CD4-positive, alpha-beta T cell treated with Interleukin-1 beta for 1 hour (primary cell): Measurements from ENCODE around the gene CCIN.
"Not testable (repeated sequence)": the region's sequence is repeated elsewhere in the genome, so short reads cannot be mapped to it uniquely, and the experiment has no call there.

Experiments
- DNase-seq, 2 donors: peaks; one replicate each; pipeline ENCODE4 v3.0.0-alpha.2; 2020 to 2022

The CCIN gene

GRCh38 chr9:36161187-36161586 is 8.0 kb upstream of the CCIN start:
- no peak for DNase-seq

GRCh38 chr9:36162211-36162738 is 6.9 kb upstream of the CCIN start:
- DNase-seq: no peak

GRCh38 chr9:36163049-36163785 is 6.0 kb upstream of the CCIN start:
- no peak for DNase-seq

- DNase-seq: no peak
Observed at GRCh38 chr9:36163786-36164170, 5.4 kb upstream of the CCIN start.

DNA sequence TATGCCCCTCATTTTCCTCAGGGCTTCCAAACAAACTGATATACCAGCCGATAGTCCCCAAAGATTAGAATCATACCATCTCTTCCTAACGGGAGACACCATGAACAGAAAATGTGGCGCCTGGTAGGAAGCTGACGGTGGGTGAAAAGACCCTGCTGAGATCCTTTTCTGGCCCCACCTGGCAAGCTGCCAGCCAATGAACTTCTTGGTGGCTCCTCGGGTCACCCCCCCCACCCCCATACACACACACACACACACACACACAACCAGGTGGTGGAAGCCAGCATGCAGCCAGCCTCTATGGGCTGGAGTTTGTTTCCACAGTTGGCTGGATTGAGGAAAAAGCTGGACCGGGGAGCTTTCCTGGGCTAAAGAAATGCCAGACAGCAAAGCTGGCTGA is 4.8 kb upstream of the CCIN start:
- no peak for DNase-seq

DNA sequence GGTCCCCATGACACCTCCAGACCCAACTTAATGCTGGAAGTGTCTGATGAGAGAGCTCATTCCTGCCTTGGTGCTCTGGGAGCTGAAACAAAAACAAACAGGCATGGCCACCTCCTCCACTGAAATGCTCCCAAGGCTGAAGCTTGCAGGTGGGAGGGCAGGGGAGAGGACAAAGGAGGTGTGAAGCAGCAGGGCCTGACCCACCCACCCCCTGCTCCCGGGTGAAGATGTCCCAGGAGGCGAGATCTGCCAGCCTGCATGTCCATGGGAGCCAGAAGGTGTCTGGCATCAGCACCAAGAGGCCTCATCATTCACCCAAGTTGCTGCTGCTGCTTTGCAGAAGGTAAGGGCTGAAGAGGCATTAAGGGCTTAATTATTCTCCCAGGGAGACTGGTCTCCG is 4.2 kb upstream of the CCIN start:
- no peak for DNase-seq

DNA sequence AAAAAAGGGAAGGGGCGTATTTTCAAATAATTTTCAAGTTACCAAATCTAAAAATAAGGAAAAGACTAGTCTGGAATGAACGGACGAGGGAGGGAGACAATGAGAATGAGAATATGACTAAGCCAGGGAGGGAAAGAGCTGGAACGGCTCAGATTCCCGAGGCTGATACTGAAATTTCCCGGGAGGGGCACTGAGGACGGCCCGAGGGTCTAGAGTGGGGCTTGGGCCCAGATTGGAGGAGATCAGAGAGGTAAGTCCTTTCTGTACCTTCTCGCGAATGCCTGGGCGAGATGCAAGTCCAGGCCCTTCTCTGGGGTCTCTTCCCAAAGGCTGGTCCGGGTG is 3.4 kb upstream of the CCIN start:
- DNase-seq: no peak

- peak; percentile 84 to 85 for DNase-seq
Observed at GRCh38 chr9:36166168-36166927, 2.8 kb upstream of the CCIN start.

DNA sequence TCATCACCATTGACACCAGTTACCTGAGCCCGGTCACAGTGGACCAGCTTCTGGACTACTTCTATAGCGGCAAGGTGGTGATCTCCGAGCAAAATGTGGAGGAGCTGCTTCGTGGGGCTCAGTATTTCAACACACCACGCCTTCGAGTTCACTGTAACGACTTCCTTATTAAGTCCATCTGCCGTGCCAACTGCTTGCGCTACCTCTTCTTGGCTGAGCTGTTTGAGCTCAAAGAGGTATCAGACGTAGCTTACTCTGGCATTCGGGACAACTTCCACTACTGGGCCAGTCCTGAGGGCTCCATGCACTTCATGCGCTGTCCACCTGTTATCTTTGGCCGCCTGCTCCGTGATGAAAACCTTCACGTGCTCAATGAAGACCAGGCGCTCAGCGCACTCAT is 520 bp downstream of the CCIN start:
- no peak for DNase-seq

DNA sequence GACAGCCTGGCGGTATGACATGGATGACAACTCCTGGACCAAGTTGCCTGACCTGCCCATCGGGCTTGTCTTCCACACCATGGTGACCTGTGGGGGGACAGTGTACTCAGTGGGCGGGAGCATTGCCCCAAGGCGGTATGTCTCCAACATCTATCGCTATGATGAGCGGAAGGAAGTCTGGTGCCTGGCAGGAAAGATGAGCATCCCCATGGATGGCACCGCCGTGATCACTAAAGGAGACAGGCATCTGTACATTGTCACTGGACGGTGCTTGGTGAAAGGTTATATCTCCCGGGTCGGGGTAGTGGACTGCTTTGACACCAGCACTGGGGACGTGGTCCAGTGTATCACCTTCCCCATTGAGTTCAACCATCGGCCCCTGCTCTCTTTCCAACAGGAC is 1.3 kb downstream of the CCIN start:
- DNase-seq: no peak

DNA sequence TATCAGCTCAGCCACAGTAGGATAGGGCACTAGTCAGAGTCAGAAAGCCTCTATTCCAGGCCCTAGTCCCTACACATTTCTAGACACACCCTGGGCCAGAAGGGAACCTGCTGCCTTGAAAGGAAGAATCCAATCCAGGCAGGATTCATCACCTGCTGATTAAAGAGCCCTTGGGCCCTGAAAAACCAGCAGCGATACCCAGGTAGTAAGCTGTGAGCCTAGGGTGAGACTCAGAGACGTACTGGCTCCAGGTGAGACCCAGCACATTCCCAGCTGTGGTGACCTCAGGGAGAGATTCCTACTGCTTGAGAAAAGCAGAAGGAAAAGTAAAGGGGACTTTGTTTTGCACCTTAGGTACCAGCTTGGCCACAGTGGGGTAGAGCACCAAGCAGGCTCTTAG is 4.7 kb downstream of the CCIN start:
- no peak for DNase-seq

- no peak for DNase-seq
Observed at GRCh38 chr9:36174271-36174670, 5.1 kb downstream of the CCIN start.

DNA sequence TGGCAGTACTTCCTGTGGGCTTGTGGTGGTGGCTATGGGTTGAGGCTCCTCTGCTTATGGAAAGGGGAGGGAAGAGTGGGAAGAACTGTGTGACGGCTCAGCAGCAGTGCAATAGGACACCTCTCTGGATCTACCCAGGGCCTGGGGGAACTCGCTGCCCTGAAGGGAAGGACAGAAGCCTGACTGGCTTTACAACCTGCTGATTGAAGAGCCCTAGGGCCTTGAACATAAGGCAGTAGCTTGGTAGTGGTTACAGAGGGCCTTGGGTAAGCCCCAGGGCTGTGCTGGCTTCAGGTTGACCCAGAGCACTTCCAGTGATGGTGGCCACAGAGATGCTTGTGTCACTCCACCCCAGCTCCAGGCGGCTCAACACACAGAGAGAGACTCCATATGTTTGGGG is 5.5 kb downstream of the CCIN start:
- DNase-seq: no peak

DNA sequence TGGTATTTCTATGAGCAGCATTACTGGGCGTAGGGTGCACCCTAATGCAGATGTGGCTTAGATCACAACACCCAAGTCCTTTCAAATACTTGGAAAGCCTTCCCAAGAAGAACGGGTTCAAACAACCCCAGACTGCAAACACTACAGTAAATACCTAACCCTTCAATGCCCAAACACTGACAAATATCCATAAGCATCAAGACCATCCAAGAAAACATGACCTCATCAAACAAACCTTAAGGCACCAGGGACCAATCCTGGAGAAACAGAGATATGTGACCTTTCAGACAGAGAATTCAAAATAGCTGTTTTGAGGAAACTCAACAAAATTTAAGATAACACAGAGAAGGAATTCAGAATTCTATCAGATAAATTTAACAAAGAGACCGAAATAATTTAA is 6.0 kb downstream of the CCIN start:
- not testable (repeated sequence) for DNase-seq

GRCh38 chr9:36176496-36176895 is 7.3 kb downstream of the CCIN start:
- DNase-seq: not testable (repeated sequence)

GRCh38 chr9:36177571-36177970 is 8.4 kb downstream of the CCIN start:
- DNase-seq: no peak

GRCh38 chr9:36180243-36180642 is 11.1 kb downstream of the CCIN start:
- DNase-seq: not testable (repeated sequence)

GRCh38 chr9:36187414-36187813 is 18.2 kb downstream of the CCIN start:
- DNase-seq: no peak

DNA sequence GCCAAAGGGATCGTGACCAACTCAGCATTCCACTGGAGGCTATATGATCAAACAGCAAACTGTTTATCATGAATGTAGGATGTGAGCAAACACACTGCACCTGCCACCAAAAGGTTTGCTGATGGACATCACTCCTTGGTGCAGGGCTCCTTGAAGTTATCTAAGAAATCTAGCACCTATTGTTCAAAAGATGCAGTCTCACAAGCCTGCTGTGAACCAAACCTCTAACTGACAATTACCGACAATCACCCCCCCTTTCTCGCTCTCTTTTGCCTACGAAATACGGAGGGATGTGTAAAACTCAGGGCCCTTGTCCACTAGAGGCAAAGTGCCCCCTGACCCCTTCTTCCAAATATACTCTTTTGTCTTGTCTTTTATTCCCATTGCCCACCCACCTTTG is 19.0 kb downstream of the CCIN start:
- no peak for DNase-seq

DNA sequence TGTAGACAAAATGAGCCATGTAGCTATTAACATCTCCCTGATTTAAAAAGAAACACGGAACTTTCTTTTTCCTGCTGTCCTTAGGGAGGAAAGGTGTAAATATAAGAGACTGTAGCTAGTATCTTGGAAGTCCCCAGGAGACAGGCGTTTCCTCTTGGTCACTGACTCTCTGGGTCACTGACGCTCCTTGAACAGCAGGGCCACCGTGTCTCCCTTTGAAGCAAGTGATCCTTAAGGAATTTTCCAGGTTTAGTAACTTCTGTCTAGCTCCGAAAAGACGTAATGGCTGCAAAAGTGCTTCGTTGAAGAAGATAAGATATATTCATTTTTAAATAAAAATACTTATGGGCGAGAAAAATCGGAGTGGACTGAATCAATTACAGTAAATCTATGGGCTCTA is 20.8 kb downstream of the CCIN start:
- DNase-seq: no peak

- DNase-seq: peak; percentile 96
Observed at GRCh38 chr9:36190388-36191289, 21.5 kb downstream of the CCIN start, which contains the start of gene CLTA. CLTA (plus strand) TSS chr9:36190921; CDS start chr9:36191057, 136 bp downstream.

GRCh38 chr9:36191290-36191645 is 22.1 kb downstream of the CCIN start:
- DNase-seq: peak; percentile 4 to 32

GRCh38 chr9:36191686-36192085 is 22.5 kb downstream of the CCIN start:
- no peak for DNase-seq
